Fibroblast of gingiva (primary cell): ENCODE data around the gene BFSP1.

Source experiments
- DNase-seq: peaks from one replicate; pipeline ENCODE4 v3.0.0-alpha.2; 2011; ENCODE audit warnings: low read depth

Gene BFSP1

DNA sequence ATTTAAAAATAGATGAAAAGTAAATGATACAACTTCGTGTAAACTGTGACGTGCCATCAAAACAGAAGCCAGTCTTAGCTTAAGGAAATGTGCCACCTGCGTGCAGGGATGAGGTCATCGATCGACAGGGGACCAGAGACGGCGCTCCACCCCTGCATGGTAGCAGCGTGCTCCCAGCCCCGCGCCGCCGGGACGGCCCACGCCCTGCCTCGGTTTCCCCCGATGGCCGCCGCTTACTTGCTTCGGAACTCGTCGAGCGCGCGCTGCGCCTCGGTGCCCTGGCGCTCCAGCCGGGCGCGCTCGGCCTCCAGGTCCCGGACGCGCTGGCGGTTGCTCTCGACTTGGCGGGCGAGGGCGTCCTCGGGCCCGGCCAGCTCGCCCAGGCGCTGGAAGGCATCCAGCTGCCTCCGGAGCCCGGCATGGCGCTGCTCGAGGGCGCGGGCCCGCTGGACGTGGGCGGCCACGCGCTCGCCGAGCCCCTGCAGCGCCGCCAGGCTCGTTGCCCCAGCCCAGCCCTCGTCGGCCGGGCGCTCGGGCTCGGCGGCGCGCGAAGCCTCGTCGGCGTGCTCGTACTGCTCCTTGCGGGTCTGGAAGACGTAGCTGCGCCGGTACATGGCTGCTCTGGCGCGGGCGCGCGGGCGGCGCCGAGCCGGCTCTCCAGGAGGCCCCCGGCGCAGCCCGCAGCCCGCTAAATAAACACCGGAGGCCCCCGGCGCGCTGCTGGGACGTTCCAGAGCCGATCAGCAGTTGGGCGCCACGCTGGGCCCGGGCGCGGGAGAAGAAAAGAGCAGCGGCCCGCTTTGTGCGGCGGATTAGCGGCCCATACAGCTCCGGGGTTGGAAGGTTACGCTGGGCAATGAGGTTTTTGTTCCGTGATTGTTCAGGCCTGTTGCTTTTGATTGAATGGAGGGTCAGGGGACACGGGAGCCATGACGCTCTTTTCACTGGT is at the start of gene BFSP1:
TSS of gene BFSP1 (minus strand) at position 664 of the 949 bp plus-strand sequence. CDS start at position 614, 50 bp downstream.
- peak; percentile 58 for DNase-seq

DNA sequence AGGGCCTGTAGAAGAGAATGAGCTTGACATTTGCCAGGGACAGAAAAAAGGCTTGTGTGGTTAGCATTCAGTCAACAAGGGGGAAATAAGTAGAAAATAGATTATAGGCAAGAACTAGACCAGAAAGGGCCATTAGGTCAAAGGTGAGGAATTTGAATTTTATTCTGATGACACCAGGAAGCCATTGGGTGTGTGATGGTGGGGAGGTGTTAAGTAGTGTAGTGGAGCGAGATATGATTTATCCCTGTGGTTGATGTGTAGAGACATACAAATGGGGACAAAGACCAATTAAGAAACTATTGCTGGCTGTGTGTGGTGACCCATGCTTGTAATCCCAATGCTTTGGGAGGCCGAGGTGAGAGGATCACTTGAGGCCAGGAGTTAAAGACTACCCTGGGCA is 49.7 kb upstream of the BFSP1 start:
- no peak for DNase-seq

DNA sequence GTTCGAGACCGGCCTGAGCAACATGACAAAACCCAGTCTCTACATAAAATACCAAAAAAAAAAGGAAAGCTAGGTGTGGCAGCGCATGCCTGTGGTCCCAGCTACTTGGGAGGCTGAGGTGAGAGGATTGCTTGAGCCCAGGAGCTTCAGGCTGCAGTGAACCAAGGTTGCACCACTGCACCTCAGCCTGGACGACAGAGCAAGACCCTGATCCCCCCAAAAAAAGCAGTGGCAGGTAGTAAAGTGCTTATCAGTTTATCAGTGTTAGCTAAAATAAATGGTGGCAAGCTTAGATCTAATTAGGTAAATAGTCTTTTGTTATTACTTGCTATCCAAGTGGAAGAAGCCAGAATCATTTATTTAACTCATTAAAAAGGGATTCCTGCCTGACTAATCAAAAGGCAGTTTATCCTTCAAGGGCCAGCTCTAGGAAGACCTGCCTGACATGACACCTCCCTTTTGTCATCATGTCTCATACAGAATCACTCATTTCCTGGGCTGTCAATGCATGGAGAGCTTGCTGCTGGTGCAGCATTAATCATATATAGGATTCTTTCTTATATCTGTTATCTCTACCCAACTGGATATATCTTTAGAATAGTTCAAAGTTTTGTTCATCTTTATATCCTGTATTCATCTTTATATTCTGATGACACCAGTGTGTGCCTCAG is 48.3 kb upstream of the BFSP1 start:
- DNase-seq: no peak

DNA sequence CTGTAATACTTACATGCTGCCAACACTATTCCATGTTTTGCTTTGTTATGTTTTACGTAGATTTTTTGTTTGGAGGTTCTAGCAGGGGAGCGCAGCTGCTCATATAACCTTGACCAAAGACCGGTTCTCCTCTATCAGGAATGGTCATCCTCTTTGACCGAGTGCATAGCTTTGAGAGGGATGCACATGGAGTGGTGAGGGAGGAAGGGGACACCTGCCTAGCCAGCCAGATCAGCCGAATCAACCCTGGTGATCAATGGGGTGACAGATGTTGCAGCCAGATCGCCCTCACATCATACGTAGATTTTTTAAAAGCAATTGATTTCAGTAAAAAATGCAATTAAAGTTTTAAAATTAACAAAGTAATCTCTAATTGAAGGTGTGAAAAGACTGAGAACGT is 45.0 kb upstream of the BFSP1 start:
- DNase-seq: no peak

DNA sequence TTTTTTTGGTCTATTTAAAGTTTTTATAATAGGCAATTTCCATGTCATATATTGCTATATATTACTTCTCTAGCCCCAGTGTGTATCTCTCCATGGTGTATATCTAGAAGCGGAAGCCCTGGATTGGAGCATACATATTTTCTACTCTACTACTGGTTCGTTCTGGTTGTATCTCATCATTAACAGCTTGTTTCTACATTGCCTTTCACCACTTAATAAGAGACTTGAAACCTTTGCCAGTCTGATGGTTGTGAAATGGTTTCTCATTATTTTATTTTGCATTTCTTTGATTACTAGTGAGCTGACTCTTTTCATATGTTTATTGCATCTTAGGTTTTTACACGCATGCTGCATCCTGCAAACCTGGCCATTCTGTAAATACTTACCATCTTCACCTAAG is 42.3 kb upstream of the BFSP1 start:
- no peak for DNase-seq

DNA sequence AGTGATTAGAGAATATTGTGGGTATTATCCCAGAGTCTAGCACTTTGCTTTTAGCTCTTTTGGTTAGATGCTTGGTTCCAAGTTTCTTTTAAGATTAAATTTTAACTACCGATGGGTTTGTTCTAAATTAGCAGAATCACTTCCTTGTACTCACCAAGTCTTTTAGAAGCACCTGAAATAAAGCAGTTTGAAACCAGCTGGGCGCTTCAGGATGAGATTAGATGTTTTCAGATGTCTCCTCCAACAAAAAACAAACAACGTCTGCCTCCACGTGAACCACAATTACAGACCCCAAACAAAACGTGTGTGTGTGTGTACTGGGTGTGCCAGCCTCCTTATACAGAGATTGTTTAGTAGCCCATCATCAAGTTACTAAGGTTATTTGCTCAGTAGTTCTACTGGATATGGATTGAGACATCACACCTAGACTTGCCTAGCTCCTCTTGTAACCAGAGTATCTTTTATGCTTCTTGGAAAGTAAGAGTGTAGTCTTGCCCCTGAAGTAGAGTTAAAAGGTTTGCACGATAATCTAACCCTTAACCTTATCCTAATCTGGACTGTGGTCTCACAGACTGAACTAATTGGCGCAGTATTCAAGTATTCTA is 41.0 kb upstream of the BFSP1 start:
- DNase-seq: no peak

DNA sequence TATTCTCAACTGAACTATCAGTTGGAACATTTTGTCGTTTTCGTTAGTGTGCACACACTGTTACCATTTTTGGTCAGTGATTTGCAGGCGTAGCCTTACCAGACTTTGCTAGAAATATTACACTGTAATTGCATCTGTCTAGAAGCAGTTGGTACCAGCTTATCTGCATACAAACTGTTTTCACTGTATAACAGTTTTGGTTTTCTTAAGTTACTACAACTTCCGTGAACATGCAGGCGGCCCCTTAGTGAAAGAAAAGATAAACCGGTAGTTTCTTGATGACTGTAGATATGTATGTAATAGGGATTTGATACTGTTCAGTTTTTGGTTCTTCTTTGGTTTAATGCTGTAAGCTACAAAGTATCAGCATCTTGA is 40.0 kb upstream of the BFSP1 start:
- DNase-seq: no peak

DNA sequence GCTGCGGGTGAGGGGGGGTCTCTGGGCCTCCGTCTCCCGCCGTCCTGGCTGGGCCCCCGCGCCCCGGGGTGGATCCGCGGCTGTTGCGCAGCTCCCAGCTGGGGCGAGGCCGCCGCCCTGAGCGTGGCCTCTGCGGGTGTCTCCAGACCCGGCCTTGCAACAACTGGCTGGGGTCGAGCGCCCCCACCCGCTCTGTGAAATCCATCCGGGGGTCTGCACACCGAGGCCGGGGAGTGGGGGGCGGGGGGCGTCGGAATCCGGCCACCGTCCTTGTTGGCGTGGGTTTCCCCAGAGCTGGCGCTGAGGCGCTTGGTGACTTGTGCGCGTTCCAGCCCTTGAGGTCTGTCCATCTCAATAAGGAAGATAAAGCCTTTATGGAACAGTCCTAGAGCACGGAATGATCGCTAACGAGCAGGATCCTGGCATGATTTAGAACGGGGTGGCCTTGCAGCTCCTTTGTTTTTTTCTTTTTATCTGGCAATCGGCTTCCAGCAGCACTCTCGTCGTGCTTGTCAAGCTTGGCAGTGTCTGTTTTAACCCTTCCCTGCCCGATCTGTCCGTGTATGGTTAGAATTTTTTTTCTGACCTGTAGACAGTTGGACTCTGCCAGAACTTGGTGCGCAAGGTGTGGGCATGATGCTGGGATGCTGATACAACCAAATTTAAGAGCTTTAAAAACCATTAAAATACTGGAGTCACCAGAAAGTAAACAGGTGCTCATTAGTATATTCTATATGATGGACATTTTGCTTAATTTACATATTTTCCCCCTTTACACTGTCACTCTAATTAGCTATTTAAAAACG is 39.4 kb upstream of the BFSP1 start:
- DNase-seq: peak; percentile 34

DNA sequence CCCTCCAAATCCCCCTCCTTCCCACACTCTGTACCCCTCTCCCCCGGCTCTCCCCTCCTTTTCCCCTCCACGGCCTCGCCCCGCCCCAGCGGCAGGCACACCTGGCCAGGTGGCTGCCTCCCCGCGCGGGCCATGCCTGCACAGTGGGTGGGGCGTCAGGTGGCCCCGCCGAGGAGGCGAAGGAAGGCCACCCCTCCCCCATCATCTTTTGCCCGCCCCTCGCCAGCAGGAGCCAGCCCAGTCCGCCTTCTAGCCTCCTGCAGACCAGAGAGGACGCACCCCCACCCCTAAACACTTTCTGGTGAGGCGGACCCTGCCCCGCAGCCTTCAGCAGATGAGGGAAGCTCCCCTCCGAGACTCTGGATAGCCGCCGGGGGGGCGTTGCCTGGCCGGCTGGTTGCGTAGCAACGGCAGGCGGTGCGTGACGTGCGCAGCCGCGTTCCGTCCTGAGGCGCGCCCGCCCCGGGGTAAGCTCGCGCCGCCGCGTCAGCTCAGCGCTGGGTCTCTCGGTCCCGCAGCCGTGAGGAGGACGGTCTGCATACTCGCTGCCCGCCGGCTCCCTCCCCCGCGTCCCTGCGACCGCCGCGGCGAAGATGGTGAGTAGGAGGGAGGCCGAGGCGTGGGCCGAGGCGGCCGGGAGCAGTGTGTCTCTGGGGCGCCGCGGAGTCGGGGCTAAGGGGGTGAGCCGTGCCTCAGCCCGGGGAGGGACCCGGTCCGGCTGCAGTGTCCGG is 38.6 kb upstream of the BFSP1 start, which contains the start of gene DSTN:
TSS of gene DSTN (plus strand) at position 460 of the 731 bp plus-strand sequence. CDS start at position 594, 134 bp downstream.
- peak; percentile 95 for DNase-seq

DNA sequence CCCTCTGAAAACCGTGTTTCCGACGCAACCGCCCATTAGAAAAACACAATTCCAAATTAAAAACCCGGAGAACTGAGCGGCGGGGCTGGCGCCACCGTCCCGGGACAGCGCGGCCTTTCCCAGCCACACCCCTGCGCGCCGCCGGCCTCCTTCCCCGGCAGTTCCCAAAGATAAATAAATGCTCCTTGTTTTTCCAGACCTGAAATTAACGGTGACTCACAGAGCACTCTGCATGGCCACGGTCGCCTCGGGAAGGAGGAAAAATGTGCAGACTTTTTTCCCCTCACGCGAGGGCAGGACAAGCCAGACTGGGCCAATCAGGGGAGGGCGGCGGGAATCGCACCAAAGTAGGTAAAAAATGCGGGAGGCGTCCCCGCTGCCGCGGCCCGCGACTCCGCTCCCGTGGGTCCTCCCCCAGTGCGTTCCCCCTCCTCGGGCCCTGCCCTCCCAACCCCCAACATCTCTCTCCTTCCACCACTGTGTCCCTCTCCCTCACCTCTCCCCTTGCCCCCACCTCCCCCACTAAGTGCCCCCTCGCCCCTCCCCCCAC is 37.9 kb upstream of the BFSP1 start:
- DNase-seq: peak; percentile 96

DNA sequence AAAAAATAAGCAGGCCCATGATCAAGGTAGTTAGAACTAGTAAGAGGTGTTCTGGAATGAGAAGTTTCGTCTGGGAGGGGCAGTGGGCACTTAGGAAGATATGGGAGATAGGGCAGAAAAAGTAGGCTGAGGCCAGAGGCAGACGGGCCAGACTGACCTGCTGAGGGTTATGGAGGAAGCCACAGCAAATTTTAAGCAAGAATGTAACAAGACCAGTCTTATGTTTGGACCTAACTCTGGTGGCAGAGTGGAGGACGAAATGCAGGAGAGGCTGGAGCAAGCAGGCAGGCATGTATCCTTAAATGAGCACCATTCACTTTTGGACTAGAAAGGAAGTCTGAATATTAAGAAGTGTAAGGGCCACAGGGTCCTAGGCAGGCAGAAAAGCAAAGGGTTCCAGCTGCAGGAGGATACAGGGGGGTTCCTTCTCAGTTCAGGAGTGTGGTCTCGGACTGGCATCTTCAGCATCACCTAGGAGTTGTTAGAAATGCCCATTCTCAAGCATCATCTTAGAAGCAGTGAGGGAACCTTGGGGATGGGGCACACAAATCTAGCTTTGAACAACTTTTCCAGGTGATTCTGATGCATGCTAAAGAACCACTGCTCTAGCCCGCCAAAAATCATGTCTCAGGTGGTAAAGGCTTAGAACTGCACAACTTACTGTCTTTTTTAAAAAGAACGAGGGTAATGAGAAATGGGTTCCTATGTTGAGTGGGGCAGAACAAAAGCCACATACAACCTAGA is 37.0 kb upstream of the BFSP1 start:
- DNase-seq: no peak

DNA sequence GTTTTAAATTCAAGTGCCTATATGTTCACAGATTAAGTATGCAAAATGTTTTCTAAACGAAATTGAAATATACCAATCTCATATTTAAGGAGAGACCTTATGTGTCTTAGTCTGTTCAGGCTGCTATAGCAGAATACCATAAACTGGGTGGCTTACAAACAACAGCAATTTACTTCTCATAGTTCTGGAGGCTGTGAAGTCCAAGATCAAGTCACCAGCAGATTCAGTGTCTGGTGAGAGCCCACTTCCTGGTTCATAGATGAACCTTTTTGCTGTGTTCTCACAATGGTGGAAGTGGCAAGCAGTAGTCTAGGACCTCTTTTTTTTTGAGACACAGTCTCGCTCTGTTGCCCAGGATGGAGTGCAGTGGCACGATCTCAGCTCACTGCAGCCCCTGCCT is 35.2 kb upstream of the BFSP1 start:
- no peak for DNase-seq

DNA sequence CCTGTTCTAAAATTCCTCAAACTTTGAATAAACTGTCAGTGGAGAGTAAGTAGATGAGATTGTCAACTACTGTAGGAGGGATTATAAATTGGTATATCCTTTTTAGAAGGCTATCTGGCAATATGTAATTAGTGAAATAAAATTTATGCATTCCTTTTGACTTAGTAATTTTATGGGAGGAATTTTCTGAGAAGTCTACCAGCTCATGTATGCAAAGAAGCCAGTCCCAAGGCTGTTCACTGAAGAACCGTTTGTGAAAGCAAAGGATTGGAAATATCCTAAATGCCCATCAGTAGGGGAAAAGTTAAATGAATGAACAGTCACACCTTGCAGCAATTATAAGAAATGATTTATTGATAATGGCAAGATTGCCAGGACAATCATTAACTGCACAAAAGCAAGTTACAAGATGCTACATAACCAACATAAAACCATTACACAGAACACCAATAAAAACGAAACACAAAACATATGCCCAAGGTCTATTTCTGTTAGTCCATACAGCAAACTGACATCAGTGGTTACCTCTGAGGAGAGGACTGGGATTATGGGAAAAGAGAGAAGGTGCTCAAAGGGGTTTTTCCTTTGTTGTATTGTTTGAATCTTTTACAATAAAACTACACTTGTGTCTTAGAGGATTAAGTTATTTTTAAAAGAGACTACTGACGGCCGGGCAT is 34.1 kb upstream of the BFSP1 start:
- peak; percentile 62 for DNase-seq

DNA sequence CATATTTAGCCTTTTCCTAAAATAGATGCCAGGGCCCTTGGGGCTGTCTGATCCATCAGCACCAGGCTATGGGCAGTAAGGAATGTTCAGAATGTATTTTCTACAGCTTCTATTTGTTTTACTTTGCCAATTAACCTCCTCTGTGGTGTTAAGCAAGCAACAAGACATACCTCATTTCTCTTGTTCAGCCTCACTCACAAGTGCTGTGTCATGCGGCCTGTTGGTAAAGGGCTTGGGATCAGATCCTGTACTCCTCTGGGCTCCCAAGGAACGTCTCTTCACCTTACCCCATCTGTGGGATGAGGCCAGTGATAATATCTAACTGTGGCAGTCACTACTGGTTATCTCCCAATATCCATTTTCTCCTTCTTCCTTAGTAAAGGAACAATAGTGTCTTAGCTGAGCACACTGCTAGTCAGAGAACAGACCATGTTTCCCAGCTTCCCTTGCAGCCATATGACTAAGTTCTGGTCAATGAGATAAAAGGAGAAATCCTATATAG is 31.7 kb upstream of the BFSP1 start:
- peak; percentile 98 for DNase-seq

DNA sequence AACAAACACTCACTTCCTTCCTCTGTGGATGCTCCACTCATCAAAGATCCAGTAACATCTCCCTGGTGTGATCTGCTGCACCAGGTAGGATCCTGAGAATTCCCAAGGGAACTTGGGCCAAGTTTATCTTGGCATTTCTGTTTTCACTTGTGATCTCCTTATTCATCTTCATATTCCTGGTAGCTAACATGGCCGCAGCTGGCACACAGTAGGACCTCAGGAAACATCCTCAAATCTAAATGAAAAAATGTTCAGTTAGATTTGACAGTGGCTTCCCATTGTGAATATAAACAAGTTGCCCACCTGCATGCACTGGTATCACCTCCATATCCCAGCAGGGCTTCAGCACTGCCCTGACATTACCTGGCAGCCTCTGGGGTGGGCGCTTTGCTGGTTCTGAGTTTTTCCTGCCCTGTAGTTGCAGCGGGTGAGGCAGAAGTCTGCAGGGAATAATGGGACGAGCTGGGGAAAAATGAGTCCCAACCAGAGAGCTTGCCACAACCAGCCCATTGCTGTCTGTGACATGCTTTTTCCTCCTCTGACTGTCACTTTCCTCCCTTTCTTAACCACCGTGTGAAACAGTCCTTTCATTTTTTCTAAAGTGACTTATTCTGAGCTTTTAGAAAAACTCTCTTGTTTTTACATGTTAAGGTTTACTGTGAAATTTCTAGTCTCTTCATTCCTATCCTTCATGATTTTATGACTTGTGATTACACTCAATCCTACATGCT is 29.3 kb upstream of the BFSP1 start:
- DNase-seq: no peak

DNA sequence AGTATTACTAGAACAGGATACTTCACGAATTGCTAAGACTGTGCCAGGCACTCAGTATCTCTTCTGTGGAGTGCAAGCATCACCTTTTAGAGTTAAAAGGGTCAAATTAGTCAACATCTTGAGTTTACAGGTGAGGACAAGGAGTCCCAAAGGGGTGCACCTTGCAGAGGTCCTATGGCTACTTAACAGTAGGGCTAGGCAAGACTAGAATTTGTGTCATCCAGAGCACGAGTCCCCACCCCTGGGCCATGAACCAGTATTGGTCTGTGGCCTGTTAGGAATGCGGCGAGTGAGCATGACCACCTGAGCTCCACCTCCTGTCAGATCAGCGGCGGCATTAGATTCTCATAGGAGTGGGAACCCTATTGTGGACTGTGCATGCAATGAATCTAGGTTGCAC is 28.2 kb upstream of the BFSP1 start:
- no peak for DNase-seq

DNA sequence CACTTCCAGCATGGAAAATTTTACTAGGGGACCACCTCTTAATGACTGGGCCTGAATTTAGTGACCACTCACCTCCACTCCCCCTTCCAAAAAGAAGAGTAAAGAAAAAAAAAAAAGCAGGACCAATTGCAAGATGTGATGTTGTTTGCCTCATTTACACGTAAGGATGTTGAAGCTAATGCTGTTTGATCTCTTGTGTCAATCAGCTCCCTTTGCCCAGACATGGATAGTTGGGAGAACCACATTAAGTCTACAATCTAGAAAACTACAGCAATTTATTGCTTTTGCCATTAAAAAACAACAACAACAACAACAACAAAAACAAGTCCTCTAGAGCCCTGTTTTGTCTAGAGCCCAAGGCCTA is 27.7 kb upstream of the BFSP1 start:
- no peak for DNase-seq

DNA sequence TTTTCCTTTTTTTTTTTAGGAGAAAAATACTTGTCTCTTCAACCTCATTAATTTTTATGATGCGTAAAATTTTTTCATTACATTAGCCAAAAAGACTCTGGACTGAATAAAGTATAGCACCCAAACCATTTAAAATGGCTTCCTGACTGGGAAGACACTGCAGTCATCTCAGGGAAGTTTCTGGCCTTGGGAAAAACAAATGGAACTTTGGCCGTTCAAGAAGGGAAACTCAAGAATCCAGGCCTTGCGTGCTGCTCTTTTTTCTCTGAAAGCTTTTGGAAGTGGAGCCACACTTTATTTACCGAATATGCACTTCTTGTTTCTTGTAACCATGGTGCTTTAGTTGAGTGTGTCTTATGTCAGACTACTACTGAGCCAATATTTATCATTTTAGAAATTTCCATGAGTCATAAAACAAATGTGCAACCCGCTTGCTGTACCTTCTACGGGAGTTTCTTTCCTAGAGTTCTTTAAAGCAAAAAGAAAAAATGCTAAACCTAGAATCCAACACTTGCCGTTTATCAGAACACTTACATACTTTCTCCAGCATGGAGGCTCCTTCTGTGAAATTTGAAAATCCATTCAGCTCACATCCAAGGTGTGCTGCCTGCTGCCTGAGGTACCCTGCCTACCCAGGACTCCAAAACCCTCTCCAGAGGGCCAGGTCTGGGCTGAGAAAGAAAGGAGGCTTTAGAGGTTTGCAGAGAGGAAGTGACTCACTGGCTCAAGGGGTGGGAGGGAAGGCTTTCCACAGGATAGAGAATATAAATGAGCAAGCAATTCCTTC is 27.2 kb upstream of the BFSP1 start:
- DNase-seq: peak; percentile 92
